ENCODE data around the gene KCNQ2. TPM values are rescaled to one million over a fixed set of nuclear protein-coding genes. Genes with fewer than 3 reads are reported as not detected.

Gene KCNQ2
- total RNA-seq, 2 experiments from 2014 or later = 0.10 to 0.12 TPM

DNA sequence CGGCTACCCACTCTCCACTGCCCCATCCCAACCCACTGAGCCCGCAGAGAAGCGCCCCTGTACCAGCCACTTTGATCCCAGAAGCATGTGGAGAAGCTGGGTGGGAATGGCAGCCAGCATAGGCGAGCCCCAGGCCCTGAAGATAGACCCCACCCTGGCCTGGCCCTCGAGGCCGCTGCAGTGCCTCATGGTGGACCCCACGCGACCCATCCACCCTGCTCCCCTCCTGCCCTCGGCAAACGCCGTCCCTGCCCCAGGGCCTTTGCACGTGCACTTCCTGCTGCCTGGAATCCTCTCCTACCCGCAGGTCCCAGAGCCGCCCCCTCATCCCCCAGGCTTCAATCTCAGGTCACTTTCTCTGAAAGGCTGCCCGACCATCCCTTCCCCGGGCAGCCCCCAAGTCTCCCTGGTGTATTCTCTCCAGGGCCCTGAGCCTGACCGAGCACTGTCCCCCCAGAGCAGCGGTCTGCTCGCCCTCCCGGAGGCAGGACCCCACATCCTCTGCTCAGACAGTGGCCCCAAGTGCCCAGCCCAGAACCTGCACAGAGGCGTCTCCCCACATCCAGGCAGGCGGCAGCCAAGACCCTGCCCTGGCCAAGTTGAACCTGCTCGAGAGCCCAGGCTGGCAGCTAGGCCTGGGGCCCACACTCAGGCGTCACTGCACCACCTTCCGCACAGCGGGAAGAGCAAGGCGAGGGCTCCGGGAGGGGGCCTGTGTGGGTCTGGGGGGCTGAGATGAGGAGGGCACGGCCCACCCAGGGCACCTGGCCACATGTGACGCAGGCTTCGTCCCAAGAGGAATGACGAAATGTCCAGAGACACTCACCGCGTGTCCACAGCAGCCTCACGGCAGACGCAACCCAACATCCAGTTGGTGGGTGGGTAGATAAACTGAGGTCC, 14.0 kb downstream of the KCNQ2 start:
- Mint-ChIP-seq H3K9me3 (no peaks in the 10 kb centered on the region), H3K4me3 (no peak overlapping the region), H3K4me1 (no peaks in the 10 kb centered on the region), H3K27me3 (peaks cover 8% of the 10 kb centered on the region), H3K36me3 (ENCODE audit: low read depth) (no peaks in the 10 kb centered on the region), H3K27ac (no peak overlapping the region)
- CTCF ChIA-PET = no interaction called here
- POLR2A ChIA-PET = no interaction called here
- DNase-seq = no peak

DNA sequence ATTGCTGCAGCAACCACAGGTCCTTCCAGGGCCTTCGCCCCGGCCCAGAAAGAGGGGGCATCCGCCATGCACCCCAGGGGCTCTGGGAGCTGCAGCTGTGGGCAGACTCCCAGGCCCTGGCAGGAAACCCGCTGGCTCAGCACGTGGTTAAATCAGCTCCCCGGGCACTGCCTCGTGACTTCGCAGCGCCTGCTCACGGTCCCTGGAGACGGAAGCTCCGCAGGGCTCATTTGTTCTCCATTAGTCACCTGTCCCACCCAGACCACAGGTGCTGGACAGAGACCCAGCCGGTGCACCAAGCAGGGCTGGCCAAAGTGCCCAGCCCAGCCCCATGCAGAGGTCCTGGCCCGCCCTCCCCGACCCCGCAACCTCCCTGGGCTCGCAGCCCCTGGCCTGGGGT, 14.7 kb downstream of the KCNQ2 start:
- ChIA-PET POLR2A (no interaction called here), CTCF (no interaction called here)
- no peak for DNase-seq
- Mint-ChIP-seq H3K36me3 (ENCODE audit: low read depth) (no peaks in the 10 kb centered on the region), H3K27ac (no peak overlapping the region), H3K9me3 (no peaks in the 10 kb centered on the region), H3K4me3 (no peak overlapping the region), H3K27me3 (peaks cover 8% of the 10 kb centered on the region), H3K4me1 (no peaks in the 10 kb centered on the region)

DNA sequence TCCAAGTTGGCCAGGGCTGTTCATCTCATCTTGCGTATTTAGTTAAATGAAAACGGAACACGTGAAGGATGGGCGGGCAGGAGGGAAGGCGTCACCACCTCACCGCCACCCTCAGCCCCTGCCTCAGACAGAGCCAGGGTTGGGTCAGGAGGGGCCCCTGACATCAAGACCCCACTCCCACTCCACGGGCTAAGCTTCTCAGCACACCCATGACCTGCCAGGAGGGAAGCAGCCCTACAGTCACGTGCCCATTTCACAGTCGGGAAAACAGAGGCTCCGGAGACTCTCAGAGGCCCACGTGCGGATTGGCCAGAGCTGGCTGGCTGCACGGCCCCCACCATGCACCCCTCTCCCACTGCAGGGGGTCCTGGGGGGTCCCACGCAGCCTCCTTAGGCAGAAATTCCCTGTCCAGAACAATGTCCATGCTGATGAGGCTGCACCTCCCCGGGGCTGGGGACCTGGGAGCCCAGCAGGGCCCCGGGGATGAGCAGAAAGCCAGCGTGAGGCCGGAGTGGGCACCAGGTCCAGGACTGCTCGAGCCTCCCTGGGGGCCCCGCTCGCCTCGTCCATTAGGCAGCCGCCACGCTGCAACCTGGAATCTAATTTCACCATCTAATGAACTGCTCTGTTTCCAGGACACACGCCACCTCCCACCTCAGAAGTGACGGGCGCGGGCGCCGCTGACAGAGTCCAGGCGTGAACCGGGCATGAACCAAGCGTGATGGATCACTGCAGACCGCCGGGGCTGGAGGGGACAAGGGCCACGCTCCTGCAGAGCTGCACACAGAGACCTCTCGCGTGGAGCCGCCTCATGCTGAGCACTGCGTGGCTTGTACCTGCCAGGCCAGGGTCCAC, 15.8 kb downstream of the KCNQ2 start:
- peaks cover 10% of the 10 kb centered on the region for H3K27me3 Mint-ChIP-seq
- no peaks in the 10 kb centered on the region for H3K36me3 Mint-ChIP-seq (ENCODE audit: low read depth)
- H3K4me3 Mint-ChIP-seq = no peak overlapping the region
- ChIA-PET CTCF (no interaction called here), POLR2A (no interaction called here)
- H3K9me3 Mint-ChIP-seq = no peaks in the 10 kb centered on the region
- DNase-seq = no peak
- no peak overlapping the region for H3K27ac Mint-ChIP-seq
- no peaks in the 10 kb centered on the region for H3K4me1 Mint-ChIP-seq

DNA sequence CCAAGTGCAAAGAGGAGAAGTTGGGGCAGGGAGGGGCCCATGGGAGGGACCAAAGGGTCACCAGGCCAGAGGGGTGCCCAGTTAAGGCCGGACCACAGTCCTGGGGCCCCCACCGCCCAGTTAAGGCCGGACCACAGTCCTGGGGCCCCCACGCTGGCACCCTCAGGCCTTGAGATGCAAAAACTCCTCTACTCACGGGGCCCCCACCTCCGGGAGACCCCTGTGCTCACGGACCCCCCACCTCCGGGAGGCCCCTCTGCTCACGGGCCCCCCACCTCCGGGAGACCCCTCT, 16.9 kb downstream of the KCNQ2 start:
- H3K4me3 Mint-ChIP-seq = no peak overlapping the region
- POLR2A ChIA-PET = no interaction called here
- H3K27me3 Mint-ChIP-seq = peaks cover 10% of the 10 kb centered on the region
- H3K36me3 Mint-ChIP-seq (ENCODE audit: low read depth) = no peaks in the 10 kb centered on the region
- no peak for DNase-seq
- H3K4me1 Mint-ChIP-seq = no peaks in the 10 kb centered on the region
- CTCF ChIA-PET = no interaction called here
- H3K27ac Mint-ChIP-seq = no peak overlapping the region
- no peaks in the 10 kb centered on the region for H3K9me3 Mint-ChIP-seq

DNA sequence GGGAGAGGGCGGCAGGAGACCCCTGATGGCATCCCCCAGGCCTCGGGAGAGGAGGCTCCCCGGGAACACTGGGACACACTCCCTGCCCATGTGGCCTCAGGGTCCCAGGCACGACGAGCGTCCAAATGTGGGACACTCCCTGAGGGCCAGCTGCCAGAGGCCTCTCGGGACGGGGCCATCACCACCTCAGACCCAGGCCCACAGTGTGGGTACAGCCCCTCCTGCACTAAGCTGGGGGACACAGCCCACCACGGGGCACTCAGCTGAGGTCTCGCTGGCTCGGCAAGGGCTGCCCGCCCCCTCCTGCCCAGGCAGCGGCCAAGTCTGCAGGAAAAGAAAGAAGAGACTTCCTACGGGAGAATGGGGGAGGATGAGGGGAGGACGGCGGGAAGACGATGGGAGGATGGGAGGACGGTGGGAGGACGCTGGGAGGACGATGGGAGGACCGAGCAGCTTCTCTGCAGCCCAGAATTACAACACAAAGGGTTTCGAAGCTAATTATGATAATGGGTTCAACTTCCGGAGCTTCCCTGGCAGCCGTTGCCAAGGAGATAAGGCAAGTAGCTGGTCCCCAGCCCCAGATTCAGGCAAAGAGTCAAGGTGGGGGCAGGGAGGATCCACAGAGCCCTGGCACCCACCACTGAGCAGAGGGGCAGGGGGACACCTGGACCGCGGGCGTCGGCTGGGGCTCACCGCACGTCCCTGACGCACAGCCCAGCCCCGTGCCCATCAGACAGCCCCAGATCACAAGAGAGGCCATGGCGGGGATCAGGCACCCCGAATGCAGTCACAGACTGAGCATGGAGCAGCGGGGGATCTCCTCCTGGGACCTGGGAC, 17.5 kb downstream of the KCNQ2 start:
- no peak overlapping the region for H3K4me3 Mint-ChIP-seq
- peaks cover 10% of the 10 kb centered on the region for H3K27me3 Mint-ChIP-seq
- CTCF ChIA-PET = no interaction called here
- no peaks in the 10 kb centered on the region for H3K4me1 Mint-ChIP-seq
- H3K27ac Mint-ChIP-seq = no peak overlapping the region
- POLR2A ChIA-PET = no interaction called here
- DNase-seq = no peak
- no peaks in the 10 kb centered on the region for H3K36me3 Mint-ChIP-seq (ENCODE audit: low read depth)
- H3K9me3 Mint-ChIP-seq = no peaks in the 10 kb centered on the region

DNA sequence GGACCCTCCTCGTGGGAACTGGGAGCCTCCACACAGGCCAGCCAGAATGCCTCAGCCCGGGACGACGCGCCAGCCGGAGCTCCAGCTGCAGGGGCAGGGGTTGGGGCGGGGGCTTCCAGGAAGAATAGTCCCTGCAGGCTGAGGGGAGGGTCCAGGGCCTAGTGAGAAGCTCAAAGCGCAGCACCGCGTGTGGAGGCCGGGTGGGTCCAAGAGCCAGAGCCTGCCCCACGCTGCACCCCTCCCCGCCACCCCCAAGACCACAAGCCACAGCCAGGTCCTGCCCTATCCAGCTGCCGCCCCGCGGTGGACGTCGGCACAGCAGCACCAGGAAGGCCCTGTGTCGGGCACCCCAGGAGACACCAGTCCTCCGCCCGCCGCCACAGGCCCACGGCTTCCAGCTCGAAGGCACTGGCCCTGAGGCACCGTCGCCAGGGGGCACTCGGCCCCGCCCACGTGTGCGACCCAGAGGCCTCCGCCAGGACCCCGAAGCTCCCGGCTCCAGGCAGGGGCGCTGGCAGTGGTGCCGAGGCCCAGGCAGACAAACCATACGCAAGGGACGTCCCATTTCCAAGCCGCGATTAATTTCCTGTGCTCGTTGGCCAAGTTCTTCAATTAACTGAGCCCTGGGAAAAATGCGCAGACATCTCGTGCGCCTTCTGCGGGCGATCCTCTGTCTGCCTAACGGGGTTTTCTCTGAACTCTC, 19.5 kb downstream of the KCNQ2 start:
- H3K4me1 Mint-ChIP-seq = no peaks in the 10 kb centered on the region
- DNase-seq = no peak
- H3K9me3 Mint-ChIP-seq = no peaks in the 10 kb centered on the region
- peaks cover 10% of the 10 kb centered on the region for H3K27me3 Mint-ChIP-seq
- ChIA-PET POLR2A (no interaction called here), CTCF (interaction anchor here (1.0 to 1.6 kb wide), 2 partner anchors 11 kb away, joined by 3 read pairs; no protein-coding TSS in a partner anchor)
- H3K36me3 Mint-ChIP-seq (ENCODE audit: low read depth) = no peaks in the 10 kb centered on the region
- no peak overlapping the region for H3K4me3 Mint-ChIP-seq
- H3K27ac Mint-ChIP-seq = no peak overlapping the region

DNA sequence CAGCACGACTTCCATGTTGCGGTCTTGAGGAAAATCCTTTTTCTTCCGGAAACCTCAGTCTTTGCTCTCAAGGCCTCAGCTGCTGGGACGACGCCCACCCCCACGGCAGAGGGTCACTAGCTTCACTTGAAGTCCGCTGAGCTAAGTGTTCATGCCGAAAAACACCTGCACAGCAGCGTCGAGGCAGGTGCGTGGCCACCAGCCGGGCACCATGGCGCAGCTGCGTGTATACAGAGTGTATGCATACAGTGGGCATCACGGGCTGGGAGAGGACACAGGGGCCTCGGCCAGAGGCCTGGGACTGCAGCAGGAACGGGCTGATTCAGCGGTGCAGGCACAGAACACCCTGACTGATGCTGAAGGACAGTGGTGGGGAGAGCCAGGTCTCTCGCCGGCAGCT, 20.1 kb downstream of the KCNQ2 start:
- no peak for DNase-seq
- Mint-ChIP-seq H3K9me3 (no peaks in the 10 kb centered on the region), H3K27me3 (peaks cover 10% of the 10 kb centered on the region), H3K4me1 (no peaks in the 10 kb centered on the region), H3K27ac (no peak overlapping the region), H3K36me3 (ENCODE audit: low read depth) (no peaks in the 10 kb centered on the region), H3K4me3 (no peak overlapping the region)
- ChIA-PET CTCF (interaction anchor here (0.8 to 1.6 kb wide), 3 partner anchors 11 to 30 kb away, joined by 3 read pairs; no protein-coding TSS in a partner anchor), POLR2A (no interaction called here)

DNA sequence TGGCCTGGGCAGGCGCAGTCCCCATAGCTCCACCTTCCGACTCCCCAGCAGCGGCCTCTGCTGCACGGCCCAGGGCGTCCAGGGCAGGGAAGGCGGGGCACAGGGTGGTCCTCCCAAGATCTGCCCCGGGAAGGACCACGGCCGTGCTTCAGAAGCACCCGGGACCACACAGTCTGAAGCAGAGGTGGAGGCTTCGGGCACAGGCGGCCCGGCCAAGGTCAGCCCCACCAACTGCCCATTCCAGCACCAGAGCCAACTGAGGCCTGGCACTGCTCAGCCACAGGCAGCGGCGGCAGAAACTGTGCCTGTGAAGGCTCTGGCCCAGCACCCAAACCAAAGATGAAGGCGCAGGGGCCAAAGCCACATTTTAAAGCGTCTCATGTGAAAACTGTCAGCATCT, 20.6 kb downstream of the KCNQ2 start:
- DNase-seq = no peak
- no peak overlapping the region for H3K4me3 Mint-ChIP-seq
- no peak overlapping the region for H3K27ac Mint-ChIP-seq
- H3K27me3 Mint-ChIP-seq = peaks cover 10% of the 10 kb centered on the region
- no peaks in the 10 kb centered on the region for H3K4me1 Mint-ChIP-seq
- POLR2A ChIA-PET = no interaction called here
- no peaks in the 10 kb centered on the region for H3K36me3 Mint-ChIP-seq (ENCODE audit: low read depth)
- CTCF ChIA-PET = interaction anchor here (0.8 to 1.6 kb wide), 2 partner anchors 10 to 31 kb away, joined by 3 read pairs; no protein-coding TSS in a partner anchor
- no peaks in the 10 kb centered on the region for H3K9me3 Mint-ChIP-seq

DNA sequence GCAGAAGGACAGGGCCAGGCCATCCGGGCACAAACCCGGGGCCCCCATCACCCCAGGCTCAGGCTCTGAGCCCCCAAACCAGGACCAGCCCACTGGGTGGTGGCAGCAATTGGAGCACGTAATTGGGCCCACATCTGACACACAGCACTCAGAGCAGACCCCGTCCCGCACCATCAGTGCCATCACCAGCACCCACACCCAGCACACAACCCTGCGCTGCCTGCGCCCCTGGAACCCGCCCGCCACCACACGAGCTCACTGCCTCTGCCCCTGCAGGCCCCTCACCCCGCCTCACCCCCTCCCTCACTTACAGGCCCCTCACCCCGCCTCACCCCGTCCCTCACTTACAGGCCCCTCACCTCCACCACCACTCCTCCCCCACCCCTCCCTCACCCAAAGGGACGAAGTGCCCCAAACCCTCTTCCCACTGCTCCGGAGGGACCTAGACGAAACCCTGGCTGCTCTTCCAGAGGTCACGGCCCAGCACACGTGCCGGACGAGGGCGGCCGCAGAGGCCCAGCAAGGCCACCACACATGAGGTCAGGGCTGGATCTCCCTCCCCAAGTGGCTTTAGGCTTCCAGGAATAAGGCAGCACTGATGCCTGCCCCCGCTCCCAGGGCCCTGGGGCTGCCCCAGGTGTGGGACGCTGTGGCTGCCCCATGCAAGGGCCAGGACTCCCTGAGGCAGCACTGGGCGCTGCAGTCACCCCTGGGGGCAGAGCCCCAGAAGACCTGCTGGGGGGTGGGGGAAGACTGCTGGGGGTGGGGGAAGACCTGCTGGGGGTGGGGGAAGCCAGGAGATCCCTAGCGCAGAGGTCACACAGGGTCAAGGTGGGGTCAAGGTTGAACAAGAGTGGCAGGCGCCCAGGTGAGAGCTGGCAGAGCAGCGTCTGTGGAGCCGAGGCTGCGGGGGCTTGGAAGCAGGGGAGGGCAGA, 22.4 kb downstream of the KCNQ2 start:
- Mint-ChIP-seq H3K27me3 (peaks cover 10% of the 10 kb centered on the region), H3K27ac (no peak overlapping the region), H3K36me3 (ENCODE audit: low read depth) (no peaks in the 10 kb centered on the region), H3K4me3 (no peak overlapping the region), H3K9me3 (no peaks in the 10 kb centered on the region), H3K4me1 (no peaks in the 10 kb centered on the region)
- POLR2A ChIA-PET = no interaction called here
- CTCF ChIA-PET = interaction anchor here (1.0 kb wide), 1 partner anchor 235 kb away, joined by 3 read pairs; no protein-coding TSS in a partner anchor
- no peak for DNase-seq

DNA sequence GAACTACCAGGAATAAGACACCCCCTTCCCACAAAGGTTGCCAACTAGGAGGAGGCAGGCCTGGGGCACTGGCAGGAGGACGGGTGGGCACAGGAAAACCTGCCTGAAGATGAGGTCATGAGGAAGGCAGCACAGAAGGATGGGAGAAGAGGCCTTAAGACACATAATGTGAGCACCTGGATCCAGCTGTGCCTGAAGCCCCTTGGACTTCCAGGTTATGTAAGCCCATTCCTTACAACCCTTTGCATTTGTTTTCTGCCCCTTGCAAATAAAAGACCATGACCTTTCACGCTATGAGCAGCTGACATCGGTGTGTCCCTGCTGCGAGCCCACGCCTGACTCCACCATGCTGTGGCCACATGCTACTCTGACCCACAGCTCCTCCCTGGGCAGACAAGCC, 23.4 kb downstream of the KCNQ2 start:
- no peaks in the 10 kb centered on the region for H3K9me3 Mint-ChIP-seq
- peaks cover 7% of the 10 kb centered on the region for H3K27me3 Mint-ChIP-seq
- H3K27ac Mint-ChIP-seq = no peak overlapping the region
- H3K36me3 Mint-ChIP-seq (ENCODE audit: low read depth) = no peaks in the 10 kb centered on the region
- ChIA-PET CTCF (no interaction called here), POLR2A (no interaction called here)
- DNase-seq = no peak
- no peaks in the 10 kb centered on the region for H3K4me1 Mint-ChIP-seq
- no peak overlapping the region for H3K4me3 Mint-ChIP-seq

DNA sequence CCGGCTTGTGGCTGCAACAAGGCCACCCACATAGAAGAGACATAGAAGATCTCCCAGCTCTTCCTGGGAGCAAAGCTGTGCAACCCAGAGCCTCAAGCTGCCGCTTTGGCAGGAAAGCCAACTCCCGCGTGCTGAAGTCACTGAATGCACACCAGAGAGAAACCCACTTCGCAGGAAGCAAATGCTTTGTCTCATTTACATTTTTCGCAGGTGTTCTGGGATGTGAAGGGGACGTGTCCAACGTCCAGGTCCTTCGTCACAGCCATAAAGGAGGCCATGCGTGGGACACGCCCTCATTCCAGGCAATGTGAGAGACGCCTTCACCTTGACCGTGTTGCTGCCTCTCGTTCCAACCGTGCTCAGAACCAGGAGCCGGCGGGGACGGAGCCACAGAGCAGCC, 24.4 kb downstream of the KCNQ2 start:
- POLR2A ChIA-PET = no interaction called here

More for the DNA sequence above, 24.4 kb downstream of the KCNQ2 start:
- H3K27ac Mint-ChIP-seq = no peak overlapping the region
- no peak for DNase-seq
- H3K4me3 Mint-ChIP-seq = no peak overlapping the region
- CTCF ChIA-PET = no interaction called here
- no peaks in the 10 kb centered on the region for H3K36me3 Mint-ChIP-seq (ENCODE audit: low read depth)
- no peaks in the 10 kb centered on the region for H3K4me1 Mint-ChIP-seq
- H3K27me3 Mint-ChIP-seq = peaks cover 2% of the 10 kb centered on the region
- peaks cover 2% of the 10 kb centered on the region for H3K9me3 Mint-ChIP-seq

Data from activated CD4-positive, alpha-beta T cell treated with anti-CD3 and anti-CD28 coated beads, Interleukin-2, amount 10 ng/mL, durations not matched to agents 7 days and 5 days (primary cell).